GM15510 (cell line): ENCODE data around the gene METTL25.

Experiments
- POLR2A ChIP-seq: IDR thresholded peaks from 3 replicates; pipeline ENCODE4 v1.6.1; 2011; ENCODE audit warnings: borderline replicate concordance; ENCODE audit not compliant: insufficient read length; ENCODE audit errors: extremely low read depth

METTL25 gene

GRCh38 chr12:82375201-82375600 lies 16.9 kb downstream of the METTL25 start:
- no peak for TF ChIP-seq POLR2A

- TF ChIP-seq POLR2A, result no peak
Observed at GRCh38 chr12:82378997-82379396, 20.7 kb downstream of the METTL25 start.

- no peak for TF ChIP-seq POLR2A
Observed at GRCh38 chr12:82383930-82384552, 25.7 kb downstream of the METTL25 start.

- TF ChIP-seq POLR2A, result no peak
Observed at GRCh38 chr12:82398879-82399278, 40.5 kb downstream of the METTL25 start.

GRCh38 chr12:82400819-82401218 lies 42.5 kb downstream of the METTL25 start:
- TF ChIP-seq POLR2A, result no peak

- no peak for TF ChIP-seq POLR2A
Observed at GRCh38 chr12:82406651-82407050, 48.3 kb downstream of the METTL25 start.

GRCh38 chr12:82407481-82407880 lies 49.2 kb downstream of the METTL25 start:
- no peak for TF ChIP-seq POLR2A

- no peak for TF ChIP-seq POLR2A
Observed at GRCh38 chr12:82408844-82409243, 50.5 kb downstream of the METTL25 start.

- TF ChIP-seq POLR2A, result no peak
Observed at GRCh38 chr12:82411546-82412230, 53.4 kb downstream of the METTL25 start.

- TF ChIP-seq POLR2A, result no peak
Observed at GRCh38 chr12:82412246-82412645, 53.9 kb downstream of the METTL25 start.

- no peak for TF ChIP-seq POLR2A
Observed at GRCh38 chr12:82414044-82414443, 55.7 kb downstream of the METTL25 start.

- no peak for TF ChIP-seq POLR2A
Observed at GRCh38 chr12:82414926-82415325, 56.6 kb downstream of the METTL25 start.

GRCh38 chr12:82415402-82415801 lies 57.1 kb downstream of the METTL25 start:
- TF ChIP-seq POLR2A, result no peak

GRCh38 chr12:82425241-82425640 lies 66.9 kb downstream of the METTL25 start:
- TF ChIP-seq POLR2A, result no peak

- TF ChIP-seq POLR2A, result no peak
Observed at GRCh38 chr12:82426081-82426480, 67.8 kb downstream of the METTL25 start.

GRCh38 chr12:82426586-82426985 lies 68.3 kb downstream of the METTL25 start:
- TF ChIP-seq POLR2A, result no peak
